WERI-Rb-1 (cell line): ENCODE results near the gene ANO3.

Source experiments
- DNase-seq: peaks from one replicate; pipeline ENCODE4 v3.0.0-alpha.2; 2020
- H3K27ac ChIP-seq: fragments of 250-450 bp; sonication (Bioruptor Pico); 2 replicates; pipeline ENCODE4 v1.5.1; 2020; ENCODE audit warnings: mild to moderate bottlenecking, moderate library complexity
- H3K27me3 ChIP-seq: fragments of 250-450 bp; sonication (Bioruptor Pico); 2 replicates; pipeline ENCODE4 v1.5.1; 2021; ENCODE audit warnings: mild to moderate bottlenecking, low read depth, moderate library complexity; ENCODE audit not compliant: insufficient read depth, severe bottlenecking
- H3K36me3 ChIP-seq: fragments of 250-450 bp; sonication (Bioruptor Pico); 2 replicates; pipeline ENCODE4 v1.5.1; 2020; ENCODE audit warnings: mild to moderate bottlenecking, moderate library complexity
- H3K4me3 ChIP-seq: 2 replicates; pipeline ENCODE4 v1.5.1; 2011; ENCODE audit warnings: low read depth, mild to moderate bottlenecking, control low read depth, low read length
- H3K9me3 ChIP-seq: fragments of 250-450 bp; sonication (Bioruptor Pico); 2 replicates; pipeline ENCODE4 v1.5.1; 2021; ENCODE audit warnings: mild to moderate bottlenecking, moderate library complexity; ENCODE audit not compliant: severe bottlenecking
- CTCF ChIP-seq: IDR thresholded peaks from 2 replicates; pipeline ENCODE4 v1.5.1; 2011; ENCODE audit warnings: low read depth, mild to moderate bottlenecking, control low read depth, inconsistent platforms, low read length

ANO3 gene

GRCh38 chr11:26420331-26420730 is 88.4 kb downstream of the ANO3 start:
- DNase-seq = no peak
- Histone ChIP-seq H3K27me3 (no peaks in the 10 kb centered on the region), H3K27ac (no peak overlapping the region), H3K4me3 (no peak overlapping the region), H3K9me3 (no peaks in the 10 kb centered on the region), H3K36me3 (no peaks in the 10 kb centered on the region)
- TF ChIP-seq CTCF = no peak

DNA sequence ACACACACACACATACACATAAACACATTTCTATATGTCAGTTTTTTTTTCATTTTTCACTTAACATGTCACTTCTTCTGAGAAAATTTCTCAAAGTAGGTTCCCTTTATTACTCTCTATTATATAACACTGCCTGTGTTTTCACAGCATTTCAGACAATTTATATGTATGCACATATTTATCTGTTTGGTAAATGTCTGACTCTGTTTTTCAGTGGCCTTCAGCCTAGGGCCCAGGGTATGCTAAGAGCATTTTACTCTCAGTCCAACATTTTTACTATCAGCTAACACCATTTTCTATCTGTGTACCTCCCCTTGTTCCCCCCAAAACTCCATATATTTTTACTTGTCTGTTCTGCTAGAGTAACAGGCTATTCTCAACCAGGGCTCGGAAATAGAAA is 92.3 kb downstream of the ANO3 start:
- TF ChIP-seq CTCF = no peak
- H3K27me3 ChIP-seq = no peaks in the 10 kb centered on the region
- no peaks in the 10 kb centered on the region for H3K36me3 ChIP-seq
- no peak overlapping the region for H3K4me3 ChIP-seq
- H3K9me3 ChIP-seq = no peaks in the 10 kb centered on the region
- DNase-seq = no peak
- H3K27ac ChIP-seq = no peak overlapping the region

DNA sequence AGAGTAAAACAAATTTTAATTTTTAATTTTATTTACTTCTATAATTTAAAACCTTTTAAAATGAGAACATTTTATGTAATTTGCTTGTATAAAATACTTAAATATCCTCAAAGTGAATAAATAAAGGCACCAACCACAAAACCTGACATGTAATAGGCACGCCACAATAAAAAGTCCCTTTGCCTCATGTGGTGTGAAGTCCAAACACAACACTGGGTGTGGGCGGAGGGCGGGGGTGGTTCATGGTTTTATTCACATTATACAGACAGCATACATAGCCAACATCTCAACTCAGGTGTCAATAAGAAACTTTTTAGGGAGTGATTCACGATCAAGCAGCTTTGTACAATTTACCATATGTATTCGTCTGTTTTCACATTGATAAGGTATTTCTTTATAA is 107.9 kb downstream of the ANO3 start:
- H3K9me3 ChIP-seq = no peaks in the 10 kb centered on the region
- no peak for TF ChIP-seq CTCF
- H3K36me3 ChIP-seq = no peaks in the 10 kb centered on the region
- no peak overlapping the region for H3K27ac ChIP-seq
- no peaks in the 10 kb centered on the region for H3K27me3 ChIP-seq
- DNase-seq = no peak
- no peak overlapping the region for H3K4me3 ChIP-seq

- TF ChIP-seq CTCF = no peak
- Histone ChIP-seq H3K4me3 (no peak overlapping the region), H3K27ac (no peak overlapping the region), H3K27me3 (no peaks in the 10 kb centered on the region), H3K36me3 (no peaks in the 10 kb centered on the region), H3K9me3 (no peaks in the 10 kb centered on the region)
- DNase-seq = no peak
These were observed 110.2 kb downstream of the ANO3 start for GRCh38 chr11:26442131-26442530.

- TF ChIP-seq CTCF = no peak
- no peaks in the 10 kb centered on the region for H3K36me3 ChIP-seq
- no peaks in the 10 kb centered on the region for H3K9me3 ChIP-seq
- H3K27me3 ChIP-seq = no peaks in the 10 kb centered on the region
- H3K27ac ChIP-seq = no peak overlapping the region
- H3K4me3 ChIP-seq = no peak overlapping the region
- DNase-seq = no peak
These were observed 111.7 kb downstream of the ANO3 start for GRCh38 chr11:26443617-26444016.

DNA sequence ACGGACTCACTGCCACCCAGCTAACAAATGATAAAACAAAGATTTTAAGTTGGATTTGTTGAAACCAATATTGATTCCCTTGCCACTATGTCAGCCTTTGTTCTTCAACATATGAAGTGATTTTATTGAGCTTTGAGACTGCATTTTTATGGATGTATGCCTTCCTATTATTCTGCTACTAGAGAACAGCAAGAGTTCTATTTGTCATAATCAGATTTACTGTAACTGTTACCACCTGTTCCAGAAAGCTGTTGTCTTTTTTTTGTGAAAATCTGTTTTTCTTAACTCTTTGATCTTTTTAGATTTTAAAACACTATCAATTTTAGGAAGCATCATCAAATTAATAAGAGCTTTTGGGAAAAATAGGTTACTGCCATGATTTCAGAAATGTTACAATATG is 125.7 kb downstream of the ANO3 start:
- Histone ChIP-seq H3K27me3 (no peaks in the 10 kb centered on the region), H3K4me3 (no peak overlapping the region), H3K9me3 (no peaks in the 10 kb centered on the region), H3K36me3 (no peaks in the 10 kb centered on the region), H3K27ac (no peak overlapping the region)
- no peak for TF ChIP-seq CTCF
- DNase-seq = no peak
